HuH-7.5 (cell line): Measurements from ENCODE around the gene AFAP1L2.

Experiments
- DNase-seq: peaks from one replicate; pipeline ENCODE4 v3.0.0; 2011; ENCODE audit warnings: low spot score

Gene AFAP1L2

GRCh38 chr10:114404171-114405010 lies at the start of gene AFAP1L2:
TSS of gene AFAP1L2 (minus strand) at chr10:114404502. CDS start at chr10:114404455, 47 bp downstream.
- peak; percentile 31 for DNase-seq

DNA sequence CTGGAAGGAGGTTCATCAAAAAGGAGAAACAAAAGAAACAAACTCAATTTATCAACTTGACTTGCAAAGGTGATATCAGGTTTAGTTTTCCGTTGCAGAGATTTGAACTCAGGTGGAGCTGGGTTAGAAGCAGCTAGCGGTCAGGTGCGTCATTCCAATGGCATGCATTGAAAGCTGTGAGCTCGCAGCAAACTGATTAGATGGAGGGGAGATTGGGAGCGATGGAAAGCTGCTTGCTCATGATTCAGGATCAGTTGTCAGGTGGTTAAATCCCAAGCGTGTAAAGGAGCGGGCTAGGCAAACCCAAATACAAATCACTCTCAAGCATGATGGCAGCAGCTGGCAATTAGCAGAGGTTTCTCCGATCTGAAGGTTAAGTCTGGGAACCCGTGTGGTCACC lies 49.3 kb upstream of the AFAP1L2 start:
- no peak for DNase-seq

DNA sequence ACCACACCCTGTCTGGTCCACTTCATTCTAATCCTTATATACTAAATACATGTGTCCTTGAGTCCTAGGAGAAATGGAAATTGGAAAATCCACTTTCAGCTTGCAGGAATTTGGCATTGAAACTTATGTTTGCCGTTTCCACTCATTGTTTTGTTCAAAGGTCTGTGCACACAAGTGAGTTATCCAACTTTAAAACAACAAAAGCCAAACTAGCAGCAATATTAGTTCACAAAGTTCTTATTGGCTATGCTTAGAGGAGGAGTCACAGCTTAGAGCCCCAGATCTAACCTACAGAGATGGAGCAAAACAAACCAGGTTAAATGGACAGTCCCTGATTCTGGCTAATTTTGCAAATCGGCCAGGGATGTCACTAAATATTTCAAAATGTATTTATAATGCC lies 44.6 kb upstream of the AFAP1L2 start:
- no peak for DNase-seq

DNA sequence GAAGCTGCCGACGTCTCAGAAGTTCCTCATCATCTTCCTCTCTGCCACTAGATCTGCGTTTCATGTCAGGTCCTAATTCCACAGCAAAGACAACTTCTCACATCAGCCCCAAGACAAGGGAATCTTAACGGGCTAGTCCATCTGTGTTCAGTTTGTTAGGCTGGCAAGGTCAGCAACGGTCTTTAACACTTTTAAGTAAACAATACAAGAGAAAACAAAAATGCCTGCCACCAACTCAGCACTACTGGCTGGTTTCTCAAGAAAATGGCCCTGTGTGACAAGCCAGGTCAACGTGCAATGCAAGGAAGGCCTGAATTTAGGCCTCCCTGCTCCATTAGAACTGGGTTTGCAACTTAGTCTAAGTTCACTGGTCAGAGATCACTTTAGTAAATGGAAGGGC lies 41.0 kb upstream of the AFAP1L2 start:
- no peak for DNase-seq

- DNase-seq: no peak
These were observed 40.5 kb upstream of the AFAP1L2 start for GRCh38 chr10:114444819-114445218.

GRCh38 chr10:114442091-114442630 lies 37.9 kb upstream of the AFAP1L2 start:
- no peak for DNase-seq

DNA sequence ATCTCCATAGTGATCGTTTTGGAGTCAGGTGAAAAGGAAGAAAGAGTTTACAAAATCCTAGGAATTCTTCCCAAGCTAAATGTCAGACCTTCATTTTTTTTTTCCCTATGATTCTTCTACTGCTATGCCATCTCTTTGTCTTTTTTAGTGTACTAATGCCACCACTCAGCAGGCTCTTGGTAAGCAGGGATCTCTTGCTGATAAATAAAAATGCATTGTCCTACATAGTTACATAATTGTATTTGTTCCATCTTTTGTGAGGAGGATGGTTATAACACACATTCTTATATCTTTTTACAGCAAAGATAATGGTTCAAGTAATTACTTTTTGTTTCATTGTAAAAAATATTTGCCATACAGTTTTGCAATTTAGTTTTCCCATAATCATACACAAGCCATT lies 36.8 kb upstream of the AFAP1L2 start:
- no peak for DNase-seq

DNA sequence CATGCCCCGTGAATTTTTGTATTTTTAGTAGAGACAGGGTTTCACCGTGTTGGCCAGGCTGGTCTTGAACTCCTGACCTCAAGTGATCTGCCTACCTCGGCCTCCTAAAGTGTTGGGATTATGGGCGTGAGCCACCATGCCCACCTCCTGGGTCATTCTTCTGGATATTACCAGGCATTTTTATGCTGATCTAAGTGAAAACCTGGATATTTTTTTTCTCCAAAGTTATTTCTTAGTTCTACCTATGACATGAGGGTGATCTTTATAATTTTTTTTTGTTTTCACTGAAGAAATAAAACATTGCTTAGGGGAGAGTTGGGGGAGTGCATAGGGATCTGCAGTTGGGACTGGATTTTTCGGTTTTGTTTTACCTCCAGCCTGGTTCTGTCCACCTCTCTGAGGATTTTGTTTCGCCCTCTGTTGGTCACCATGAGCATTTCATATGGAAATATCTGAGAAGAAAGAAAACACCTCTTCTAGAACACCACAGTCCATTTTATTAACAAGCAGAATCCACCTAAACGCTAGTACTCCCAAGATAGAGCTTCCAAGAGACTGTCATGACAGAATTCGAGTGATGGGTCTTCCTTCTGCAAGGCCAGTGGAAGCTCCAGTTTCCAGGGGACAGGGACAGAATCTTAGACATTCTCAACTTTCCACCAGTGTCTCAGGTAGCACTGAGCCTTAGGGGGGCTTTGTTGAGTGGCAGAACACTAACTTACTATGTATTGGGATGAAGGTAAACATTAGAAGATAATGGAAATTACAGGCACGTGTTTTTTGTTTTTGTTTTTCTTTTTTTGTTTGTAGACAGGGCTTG lies 33.4 kb upstream of the AFAP1L2 start:
- DNase-seq: peak; percentile 32

GRCh38 chr10:114436941-114437340 lies 32.6 kb upstream of the AFAP1L2 start:
- DNase-seq: no peak

- DNase-seq: no peak
These were observed 28.3 kb upstream of the AFAP1L2 start for GRCh38 chr10:114432566-114433093.

GRCh38 chr10:114431414-114432135 lies 27.3 kb upstream of the AFAP1L2 start:
- no peak for DNase-seq

GRCh38 chr10:114430688-114431413 lies 26.5 kb upstream of the AFAP1L2 start:
- no peak for DNase-seq

GRCh38 chr10:114429581-114430335 lies 25.5 kb upstream of the AFAP1L2 start:
- DNase-seq: no peak

DNA sequence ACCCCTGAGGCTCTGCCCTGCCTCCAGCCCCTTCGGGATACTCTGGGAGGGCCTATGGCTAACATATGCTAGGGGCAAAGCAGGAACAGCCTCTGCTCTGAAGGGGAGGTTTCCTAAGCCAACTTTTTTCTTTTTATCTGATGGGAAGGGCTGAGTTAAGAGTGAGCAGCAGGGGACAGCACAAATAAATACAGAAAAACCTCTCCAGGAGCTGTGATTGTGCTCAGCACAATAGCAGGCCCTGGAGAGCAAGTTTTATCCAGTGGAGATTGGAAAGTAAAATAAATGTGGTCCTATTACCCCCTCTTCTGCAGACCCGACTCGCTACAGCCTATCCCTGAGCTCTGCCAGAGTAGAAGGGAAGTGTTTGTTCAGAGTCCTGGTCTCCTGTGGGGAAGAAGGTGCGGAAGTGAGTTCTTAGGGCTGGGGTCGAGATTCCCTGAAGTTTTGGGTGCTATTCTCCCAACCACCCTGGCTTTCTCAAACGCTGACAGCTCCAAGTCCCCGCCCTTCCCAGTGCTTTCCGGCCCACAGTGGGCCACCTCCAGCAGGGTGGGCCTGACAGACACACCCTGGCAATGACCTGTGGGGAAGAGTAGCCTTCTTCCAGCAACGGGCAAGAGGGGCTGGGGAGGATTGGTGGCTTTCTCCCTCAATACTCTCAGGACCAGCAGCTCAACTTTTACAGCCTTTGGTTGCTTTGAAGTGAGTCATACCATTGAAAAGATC lies 23.0 kb upstream of the AFAP1L2 start:
- DNase-seq: no peak

GRCh38 chr10:114426476-114426875 lies 22.2 kb upstream of the AFAP1L2 start:
- no peak for DNase-seq

DNA sequence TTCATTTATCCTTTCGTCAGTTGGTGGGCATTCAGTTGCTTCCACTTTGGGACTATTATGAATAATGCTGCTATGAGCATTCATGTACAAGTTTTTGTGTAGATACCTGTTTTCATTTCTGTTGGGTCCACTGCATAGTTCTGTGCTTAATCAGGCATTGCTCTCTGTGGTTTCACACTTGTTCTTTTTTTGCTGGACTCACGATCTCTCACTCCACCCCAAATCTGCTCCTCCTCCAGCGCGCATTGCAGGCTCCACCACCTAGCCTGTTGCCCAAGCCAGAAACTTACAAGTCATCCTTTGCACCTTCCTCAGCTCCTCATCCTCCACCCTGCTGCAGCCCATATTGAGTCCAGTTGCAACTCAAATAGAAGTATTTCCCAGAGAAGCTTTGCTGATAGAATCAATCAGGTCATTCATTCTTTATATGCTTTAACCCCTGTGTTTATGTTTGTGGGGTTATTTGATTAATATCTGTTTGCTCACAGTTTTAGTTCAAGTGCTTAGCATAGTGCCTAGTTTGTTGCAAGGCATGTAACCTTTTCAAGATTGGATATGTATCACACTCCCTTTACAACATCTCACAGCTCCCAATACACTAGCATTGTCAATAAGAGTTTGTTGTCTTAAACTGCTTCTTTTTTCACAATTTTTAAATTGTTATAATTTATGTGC lies 16.6 kb upstream of the AFAP1L2 start:
- no peak for DNase-seq

- no peak for DNase-seq
These were observed 13.8 kb upstream of the AFAP1L2 start for GRCh38 chr10:114418109-114418508.

- no peak for DNase-seq
These were observed 8.8 kb upstream of the AFAP1L2 start for GRCh38 chr10:114412907-114413797.
